Measurements from ENCODE around the gene SLC15A1. TPM values are rescaled to one million over a fixed set of nuclear protein-coding genes. Genes with fewer than 3 reads are reported as not detected.

SLC15A1 gene
- total RNA-seq, 2 donors from 2014 or later: 2.4 to 38.5 TPM

GRCh38 chr13:98742961-98743360 lies 9.5 kb downstream of the SLC15A1 start:
- no peaks in the 10 kb centered on the region for H3K36me3 ChIP-seq
- H3K27me3 ChIP-seq: no peaks in the 10 kb centered on the region
- intact Hi-C loops (cut with DNase I): no loop called here
- H3K4me3 ChIP-seq: no peak overlapping the region
- H3K9ac ChIP-seq (ENCODE audit: low read depth in 2 of 2, low read length in 2 of 2): no peak overlapping the region
- H3K9me3 ChIP-seq: no peaks in the 10 kb centered on the region
- H3K4me1 ChIP-seq: no peaks in the 10 kb centered on the region
- TF ChIP-seq CTCF (IDR thresholded peaks at IDR 0.05): no peak
- DNase-seq: no peak
- no peak overlapping the region for H3K27ac ChIP-seq

GRCh38 chr13:98741741-98742435 lies 10.6 kb downstream of the SLC15A1 start:
- Histone ChIP-seq H3K27me3 (no peaks in the 10 kb centered on the region), H3K9me3 (no peaks in the 10 kb centered on the region), H3K9ac (ENCODE audit: low read depth in 2 of 2, low read length in 2 of 2) (no peak overlapping the region), H3K27ac (no peak overlapping the region), H3K36me3 (no peaks in the 10 kb centered on the region), H3K4me3 (no peak overlapping the region), H3K4me1 (no peaks in the 10 kb centered on the region)
- no peak for DNase-seq
- intact Hi-C loops (cut with DNase I): no loop called here
- TF ChIP-seq CTCF (IDR thresholded peaks at IDR 0.05): no peak

GRCh38 chr13:98740131-98740530 lies 12.3 kb downstream of the SLC15A1 start:
- Histone ChIP-seq H3K36me3 (no peaks in the 10 kb centered on the region), H3K9me3 (no peaks in the 10 kb centered on the region), H3K27ac (no peak overlapping the region), H3K9ac (ENCODE audit: low read depth in 2 of 2, low read length in 2 of 2) (no peak overlapping the region), H3K4me1 (no peaks in the 10 kb centered on the region), H3K27me3 (no peaks in the 10 kb centered on the region), H3K4me3 (no peak overlapping the region)
- DNase-seq: no peak
- intact Hi-C loops (cut with DNase I): no loop called here
- no peak for TF ChIP-seq CTCF (IDR thresholded peaks at IDR 0.05)

GRCh38 chr13:98738993-98739392 lies 13.5 kb downstream of the SLC15A1 start:
- no peaks in the 10 kb centered on the region for H3K36me3 ChIP-seq
- H3K9me3 ChIP-seq: no peaks in the 10 kb centered on the region
- H3K4me3 ChIP-seq: no peak overlapping the region
- H3K9ac ChIP-seq (ENCODE audit: low read depth in 2 of 2, low read length in 2 of 2): no peak overlapping the region
- H3K27ac ChIP-seq: no peak overlapping the region
- no peaks in the 10 kb centered on the region for H3K27me3 ChIP-seq
- intact Hi-C loops (cut with DNase I): no loop called here
- no peak for TF ChIP-seq CTCF (IDR thresholded peaks at IDR 0.05)
- DNase-seq: no peak
- no peaks in the 10 kb centered on the region for H3K4me1 ChIP-seq

- Histone ChIP-seq H3K27ac (no peak overlapping the region), H3K36me3 (no peaks in the 10 kb centered on the region), H3K27me3 (no peaks in the 10 kb centered on the region), H3K9me3 (no peaks in the 10 kb centered on the region), H3K4me3 (no peak overlapping the region), H3K9ac (ENCODE audit: low read depth in 2 of 2, low read length in 2 of 2) (no peak overlapping the region), H3K4me1 (no peaks in the 10 kb centered on the region)
- DNase-seq: no peak
- intact Hi-C loops (cut with DNase I): no loop called here
- TF ChIP-seq CTCF (IDR thresholded peaks at IDR 0.05): no peak
These were observed 14.3 kb downstream of the SLC15A1 start for GRCh38 chr13:98738213-98738612.

Measured in colonic mucosa (tissue), 4 donors.